Breast epithelium (tissue), 3 donors: Measurements from ENCODE around the gene ZSCAN20.

ENCODE experiments used
- POLR2A ChIP-seq: fragments of 450-650 bp; IDR thresholded peaks from one replicate; pipeline ENCODE4 v1.6.1; 2016; ENCODE audit warnings: antibody characterized with exemption, mild to moderate bottlenecking, moderate library complexity
- TF ChIP-seq, protein P1 (sequence below), 3 donors: fragments of 450-650 bp; IDR thresholded peaks; one replicate each; pipeline ENCODE4 v1.5.1; 2016 to 2017; ENCODE audit warnings: antibody characterized with exemption in 3 of 3, mild to moderate bottlenecking in 3 of 3, moderate library complexity in 3 of 3

DNA sequence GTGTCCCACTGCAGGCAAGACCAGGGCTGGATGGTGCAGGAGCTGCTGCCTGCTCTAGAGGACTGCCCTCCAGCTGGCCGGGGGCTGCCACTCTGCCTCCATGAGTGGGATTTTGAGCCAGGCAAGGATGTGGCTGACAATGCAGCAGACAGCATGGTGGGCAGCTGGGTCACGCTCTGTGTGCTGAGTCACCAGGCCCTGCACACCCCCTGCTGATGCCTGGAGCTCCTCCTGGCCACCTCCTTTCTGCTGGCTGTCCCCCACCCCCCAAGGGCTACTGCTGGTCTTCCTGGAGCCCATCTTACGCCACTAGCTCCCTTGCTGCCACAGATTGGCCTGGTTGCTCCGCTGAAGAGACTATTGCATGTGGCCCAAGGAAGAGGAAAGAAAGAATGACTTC lies 3.9 kb upstream of the ZSCAN20 start:
- TF ChIP-seq, protein P1, sequence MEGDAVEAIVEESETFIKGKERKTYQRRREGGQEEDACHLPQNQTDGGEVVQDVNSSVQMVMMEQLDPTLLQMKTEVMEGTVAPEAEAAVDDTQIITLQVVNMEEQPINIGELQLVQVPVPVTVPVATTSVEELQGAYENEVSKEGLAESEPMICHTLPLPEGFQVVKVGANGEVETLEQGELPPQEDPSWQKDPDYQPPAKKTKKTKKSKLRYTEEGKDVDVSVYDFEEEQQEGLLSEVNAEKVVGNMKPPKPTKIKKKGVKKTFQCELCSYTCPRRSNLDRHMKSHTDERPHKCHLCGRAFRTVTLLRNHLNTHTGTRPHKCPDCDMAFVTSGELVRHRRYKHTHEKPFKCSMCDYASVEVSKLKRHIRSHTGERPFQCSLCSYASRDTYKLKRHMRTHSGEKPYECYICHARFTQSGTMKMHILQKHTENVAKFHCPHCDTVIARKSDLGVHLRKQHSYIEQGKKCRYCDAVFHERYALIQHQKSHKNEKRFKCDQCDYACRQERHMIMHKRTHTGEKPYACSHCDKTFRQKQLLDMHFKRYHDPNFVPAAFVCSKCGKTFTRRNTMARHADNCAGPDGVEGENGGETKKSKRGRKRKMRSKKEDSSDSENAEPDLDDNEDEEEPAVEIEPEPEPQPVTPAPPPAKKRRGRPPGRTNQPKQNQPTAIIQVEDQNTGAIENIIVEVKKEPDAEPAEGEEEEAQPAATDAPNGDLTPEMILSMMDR (IDR thresholded peaks at IDR 0.05) = no peak
- TF ChIP-seq POLR2A = no peak
